GM19193 (cell line): ENCODE measurements around the gene FADS2.

ENCODE experiments used
- POLR2A ChIP-seq: IDR thresholded peaks from 4 replicates; pipeline ENCODE4 v1.6.1; 2011; ENCODE audit not compliant: insufficient read depth, insufficient read length; ENCODE audit errors: extremely low read depth

Gene FADS2

DNA sequence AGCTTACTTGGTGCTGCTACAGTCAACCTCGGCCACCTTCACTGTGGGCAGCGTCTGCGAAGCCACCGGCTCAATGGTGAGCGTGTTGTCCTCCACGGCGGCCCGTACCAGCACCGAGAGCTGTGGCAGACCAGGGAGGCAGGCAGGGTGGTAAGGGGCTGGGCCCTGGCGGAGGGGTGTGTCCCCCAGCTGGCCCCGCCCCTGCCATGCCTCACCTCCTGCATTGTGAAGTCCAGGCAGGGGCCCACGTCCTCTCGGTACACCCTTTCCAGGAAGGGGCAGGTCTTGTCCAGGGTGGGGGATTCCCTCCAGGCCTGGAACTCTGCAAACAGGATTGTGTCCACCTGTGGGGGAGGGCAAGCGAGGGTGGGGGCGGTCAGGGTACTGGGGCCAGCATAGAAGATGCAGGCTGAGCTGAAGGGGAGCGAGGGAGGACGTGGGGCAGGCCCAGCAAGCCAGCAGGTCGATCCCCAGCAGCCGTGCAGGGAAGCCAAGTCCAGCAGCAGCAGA is 76.5 kb downstream of the FADS2 start:
- TF ChIP-seq POLR2A, result no peak

DNA sequence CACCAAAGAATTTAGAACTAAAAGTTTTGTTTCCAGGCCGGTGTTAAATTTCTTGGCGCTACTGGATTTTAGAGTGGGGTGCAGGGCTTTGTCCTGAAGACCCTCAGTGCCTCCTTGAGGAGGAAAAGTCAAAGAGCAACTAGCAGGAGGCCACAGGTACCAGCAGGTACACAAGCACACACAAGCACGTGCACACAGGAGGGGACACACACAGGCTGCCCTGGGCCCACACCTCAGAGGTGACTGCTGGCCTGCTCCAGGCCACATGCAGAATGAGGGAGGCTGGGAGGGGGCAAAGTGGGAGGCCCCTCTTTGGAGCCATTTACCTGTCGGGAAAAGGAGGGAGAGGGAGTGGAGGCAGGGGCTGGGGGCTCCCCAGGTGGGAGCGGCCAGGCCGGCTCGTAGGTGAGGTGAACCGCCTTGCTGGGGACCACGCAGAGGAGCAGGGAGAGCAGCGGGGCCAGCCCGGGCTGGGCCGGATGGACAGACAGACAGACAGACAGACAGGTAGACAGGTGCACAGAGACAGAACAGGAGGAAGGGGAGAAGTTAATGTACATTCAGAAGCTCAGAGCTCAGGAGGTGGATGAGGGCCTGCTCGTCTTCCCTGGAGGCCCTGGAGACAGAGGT is 77.1 kb downstream of the FADS2 start:
- TF ChIP-seq POLR2A, result no peak

DNA sequence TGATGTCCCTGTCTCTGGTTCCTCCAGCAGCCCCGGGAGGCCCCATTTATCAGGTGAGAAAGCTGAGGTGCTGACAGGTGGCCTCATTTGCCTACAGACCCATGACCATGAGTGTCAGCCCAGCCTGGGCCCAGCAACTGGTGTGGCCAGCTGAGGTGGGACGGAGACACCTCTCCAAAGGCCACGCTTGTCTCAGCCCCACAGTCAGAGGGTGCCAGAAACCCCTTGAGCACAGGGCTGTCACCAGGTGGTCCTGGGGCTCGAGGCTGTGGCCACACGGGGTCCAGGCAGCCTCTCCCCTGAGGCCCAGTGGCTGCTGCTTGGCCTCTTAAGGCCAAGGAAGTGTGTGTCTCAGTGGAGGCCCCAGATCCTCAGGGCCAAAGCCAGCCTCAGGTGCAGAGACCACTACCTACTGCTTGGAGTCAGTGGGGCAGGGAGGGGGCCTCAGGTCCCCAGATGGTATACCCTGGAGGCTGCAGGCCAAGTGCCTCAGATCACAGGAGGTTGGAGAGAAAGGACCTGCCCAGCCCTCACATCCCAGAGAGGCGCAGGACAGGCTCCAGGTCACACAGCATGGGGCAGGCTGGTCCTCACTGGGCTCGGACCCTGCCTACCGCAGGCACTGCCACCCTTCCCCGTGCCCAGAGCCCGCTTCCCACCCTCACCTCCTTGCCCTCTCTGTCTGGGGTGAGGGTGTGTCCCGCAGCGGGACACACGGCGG is 77.9 kb downstream of the FADS2 start:
- TF ChIP-seq POLR2A, result no peak

DNA sequence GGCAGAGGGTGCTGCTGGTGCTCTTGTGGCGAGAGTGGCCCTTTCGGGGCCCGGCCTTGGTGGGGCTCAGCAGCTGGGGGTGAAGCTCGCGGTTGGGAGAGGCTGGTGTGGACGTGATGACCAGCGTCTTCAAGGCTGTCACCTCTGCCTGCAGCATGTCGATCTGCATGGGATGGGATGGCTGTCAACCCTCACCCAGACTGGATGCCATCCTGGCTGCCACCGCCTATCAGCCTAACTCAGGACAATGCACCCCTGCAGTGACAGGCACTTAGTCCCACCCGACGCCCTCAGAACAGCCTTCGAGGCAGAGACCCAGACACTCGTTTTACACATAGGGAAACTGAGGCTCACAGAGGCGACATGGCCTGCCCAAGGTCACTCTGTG is 78.4 kb downstream of the FADS2 start:
- TF ChIP-seq POLR2A, result no peak

DNA sequence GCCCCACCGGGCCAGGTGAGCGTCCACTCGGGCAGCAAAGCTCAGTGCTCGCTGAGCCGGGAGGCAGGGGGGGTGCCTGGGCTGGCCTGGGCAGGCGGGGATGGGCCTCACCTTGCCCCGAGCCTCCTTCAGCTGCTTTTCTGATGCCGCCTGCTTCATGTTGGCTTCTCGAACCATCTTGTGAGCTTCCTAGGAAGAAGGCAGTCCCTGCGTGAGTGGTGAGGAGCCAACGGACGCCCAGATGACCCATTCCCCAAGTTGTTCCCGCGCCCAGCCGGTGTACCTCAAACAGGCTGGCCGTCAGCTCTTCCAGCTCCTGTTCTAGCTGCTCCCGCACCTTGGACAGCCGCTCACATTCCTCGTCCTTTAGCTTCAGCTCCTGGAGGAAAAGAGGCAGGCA is 79.2 kb downstream of the FADS2 start:
- TF ChIP-seq POLR2A, result no peak

DNA sequence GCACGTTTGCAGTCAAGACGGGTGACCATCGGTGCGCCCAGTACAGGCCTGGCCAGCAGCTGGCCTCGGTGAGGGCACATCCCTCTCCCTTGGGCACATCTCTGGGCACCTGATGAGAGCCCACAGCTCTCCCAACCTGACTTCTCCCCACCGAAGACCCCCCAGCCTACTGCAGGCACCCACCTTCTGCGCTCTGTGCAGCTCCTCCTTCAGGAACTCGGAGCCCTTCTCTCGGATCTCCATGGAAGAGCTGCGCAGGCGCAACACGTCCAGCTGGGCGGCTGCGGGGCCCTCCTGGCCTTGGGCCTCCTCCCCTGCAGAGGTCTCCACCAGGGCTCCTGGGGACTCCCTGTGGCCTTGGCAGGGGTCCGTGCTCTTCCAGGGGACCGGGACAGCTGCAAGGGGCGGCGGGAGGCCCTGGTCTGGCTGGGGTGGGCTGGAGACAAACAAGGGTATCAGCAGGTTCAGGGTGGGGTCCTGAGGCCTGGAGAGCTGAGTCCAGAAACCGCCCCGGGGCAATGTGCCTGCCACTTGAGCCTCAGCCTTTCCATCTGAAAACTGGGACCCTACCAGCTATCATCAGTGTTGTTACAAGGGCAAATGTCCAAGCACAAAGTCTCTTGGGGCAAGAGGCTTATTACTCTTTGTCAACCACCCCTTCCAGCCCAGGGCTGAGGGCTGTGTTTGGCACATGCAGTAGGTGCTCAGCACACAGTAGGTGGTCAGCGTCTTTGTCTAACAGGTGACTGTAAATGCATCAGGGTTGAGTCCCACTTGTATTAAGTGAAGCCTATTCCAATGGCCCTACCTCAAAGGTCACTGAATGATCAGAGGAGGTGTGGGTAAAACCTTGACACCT is 80.0 kb downstream of the FADS2 start:
- no peak for TF ChIP-seq POLR2A

DNA sequence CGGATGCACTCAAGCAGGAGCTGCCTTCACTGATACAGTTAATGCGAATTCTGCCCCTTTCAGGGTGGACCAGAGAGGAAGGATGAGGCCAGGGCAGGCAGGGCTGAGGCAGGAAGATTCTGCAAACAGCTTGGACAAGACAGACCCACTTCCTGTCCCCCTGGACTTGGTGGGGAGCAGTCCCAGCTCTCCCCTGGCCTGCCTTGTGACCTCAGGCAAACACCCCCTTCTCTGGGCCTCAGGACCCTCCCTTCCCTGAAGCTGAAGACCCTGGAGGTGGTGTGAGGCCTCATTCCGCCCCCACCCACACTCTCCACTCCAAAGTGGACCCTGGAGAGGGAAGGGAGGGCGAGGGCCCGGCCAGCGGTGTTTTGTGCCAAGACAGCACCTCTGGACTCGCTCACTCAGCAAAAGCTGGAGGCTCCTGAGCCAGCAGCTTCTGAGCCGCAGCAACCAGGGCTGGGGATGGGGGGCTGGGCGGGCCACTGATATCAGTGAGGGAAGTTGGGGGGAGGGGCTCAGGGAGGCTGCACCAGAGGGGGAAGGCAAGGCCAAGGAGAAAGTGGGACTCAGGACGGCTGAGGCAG is 80.7 kb downstream of the FADS2 start:
- TF ChIP-seq POLR2A, result no peak

DNA sequence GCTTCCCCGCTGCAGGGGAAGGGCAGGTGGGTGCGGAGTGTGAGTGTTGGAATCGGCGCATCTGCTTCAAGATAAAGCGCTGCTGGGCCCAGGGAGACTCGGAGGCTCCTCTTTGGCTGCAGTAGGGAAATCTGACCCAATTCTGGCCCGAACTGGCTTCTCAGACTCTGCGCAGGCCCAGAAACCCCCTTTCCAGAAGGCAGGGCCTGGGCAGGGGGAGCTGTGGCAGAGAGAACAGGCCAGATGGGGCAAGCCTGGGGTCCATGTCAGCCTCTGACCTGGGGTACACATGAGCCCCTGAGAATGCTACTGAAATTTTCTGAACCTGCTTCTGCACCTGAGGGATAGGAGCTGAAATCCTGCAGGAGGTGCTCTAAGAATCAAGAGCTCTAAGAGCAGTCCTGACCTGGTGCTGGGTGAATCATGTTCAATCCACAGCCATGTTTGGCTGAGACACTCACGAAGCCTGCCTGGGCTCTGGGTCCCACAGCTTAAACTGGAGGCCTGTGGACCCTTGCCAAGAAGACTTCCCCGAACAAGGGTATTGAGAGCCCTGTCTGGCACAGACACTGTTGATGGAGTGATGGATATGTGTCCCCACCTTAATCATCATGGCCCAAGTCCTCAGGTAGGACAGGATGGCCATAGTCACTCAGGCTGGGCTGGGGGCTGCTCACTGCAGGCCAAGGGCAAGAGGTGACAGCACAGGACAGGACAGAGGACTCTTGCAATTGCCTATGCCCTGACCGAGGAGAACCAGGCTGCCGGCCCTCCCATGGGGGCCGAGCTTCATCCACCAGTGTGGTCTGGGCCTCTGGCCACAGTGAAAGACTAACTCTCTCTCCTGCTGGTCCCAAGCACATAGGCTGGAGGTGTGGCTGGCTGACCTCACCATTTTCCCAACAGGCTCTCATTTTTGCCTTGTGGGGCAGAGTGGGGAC is 82.4 kb downstream of the FADS2 start:
- no peak for TF ChIP-seq POLR2A

DNA sequence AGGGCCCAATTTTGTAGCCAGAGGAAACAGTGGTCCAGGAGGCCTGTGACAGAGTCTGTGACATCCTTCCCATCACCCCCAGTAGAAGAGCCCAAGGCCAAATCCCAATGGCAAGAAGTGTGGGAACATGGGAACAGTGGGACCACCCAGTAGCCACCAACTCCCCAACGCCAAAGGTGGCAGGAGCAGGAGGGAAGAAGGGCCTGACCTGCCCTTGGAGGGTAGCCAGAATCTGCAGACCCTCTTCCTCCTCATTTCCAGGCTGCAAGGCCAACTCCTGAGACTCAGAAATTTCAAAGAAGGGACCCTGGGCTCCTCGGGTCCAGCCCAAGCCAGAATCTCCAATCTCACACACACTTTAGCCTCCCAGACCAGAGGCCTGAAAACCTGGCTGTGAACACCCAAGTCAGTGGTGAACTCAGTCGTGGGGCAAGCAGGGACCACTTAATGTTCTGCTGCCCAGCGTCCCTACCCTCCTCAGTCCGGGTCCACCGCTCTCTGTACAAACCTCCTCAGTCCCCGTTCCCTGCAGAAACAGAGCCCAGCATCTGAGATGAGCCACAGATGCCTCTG is 83.1 kb downstream of the FADS2 start:
- no peak for TF ChIP-seq POLR2A

DNA sequence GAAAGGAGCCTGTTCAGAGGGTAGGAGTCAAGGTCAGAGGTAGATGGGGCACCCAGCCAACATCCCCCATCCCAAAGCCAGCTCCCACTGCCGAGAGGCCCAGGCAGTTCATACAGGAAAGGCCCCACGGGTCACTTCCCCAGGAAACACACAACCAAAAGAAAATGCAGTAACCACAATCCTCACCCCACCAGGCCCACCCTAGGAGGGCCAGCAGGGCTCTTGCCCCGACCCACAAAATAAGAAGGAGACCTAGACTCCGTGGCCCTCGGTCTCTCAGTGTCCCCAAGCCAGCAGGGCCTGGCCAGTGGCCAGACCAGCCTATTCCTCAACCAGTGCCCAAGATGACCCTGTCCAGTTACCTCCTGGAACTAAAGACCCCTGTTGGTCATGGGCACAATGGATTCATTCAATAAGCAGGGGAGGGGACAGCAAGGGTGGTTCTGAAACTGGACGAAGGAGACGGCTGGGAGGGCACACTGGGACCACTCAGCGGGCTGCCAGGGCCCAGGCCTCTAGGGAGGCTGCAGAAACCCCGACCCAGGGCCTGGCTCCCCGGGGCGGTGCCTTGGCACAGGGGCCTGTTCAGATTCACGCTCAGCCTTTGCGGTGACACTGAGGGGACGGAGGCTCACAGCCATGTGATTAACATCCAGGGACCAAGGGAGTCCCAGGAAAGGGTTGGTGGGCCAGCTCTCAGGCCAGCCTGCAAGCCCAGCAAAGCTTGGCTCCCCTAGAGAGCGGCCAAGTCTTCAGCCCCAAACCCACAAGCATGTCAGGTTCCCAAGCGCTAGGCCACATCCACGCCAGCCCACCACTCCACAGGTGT is 83.8 kb downstream of the FADS2 start:
- no peak for TF ChIP-seq POLR2A

DNA sequence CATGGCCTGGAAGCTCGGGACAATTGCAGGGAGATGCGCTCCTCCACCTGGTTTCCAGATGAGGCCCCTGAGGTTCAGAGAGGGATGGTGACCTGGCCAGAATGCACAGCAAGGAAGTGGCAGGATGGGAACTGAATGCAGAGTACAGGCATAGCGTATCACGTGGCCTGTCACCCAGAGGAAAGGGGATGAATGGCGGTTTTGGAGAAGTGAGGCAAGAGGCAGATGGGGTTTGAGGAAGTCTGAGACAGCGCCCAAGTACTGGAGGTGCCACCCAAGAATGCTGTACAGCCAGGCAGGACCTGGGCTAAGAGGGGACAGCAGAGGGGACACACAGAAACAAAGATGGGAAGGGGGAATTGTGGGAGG is 84.4 kb downstream of the FADS2 start:
- TF ChIP-seq POLR2A, result no peak

DNA sequence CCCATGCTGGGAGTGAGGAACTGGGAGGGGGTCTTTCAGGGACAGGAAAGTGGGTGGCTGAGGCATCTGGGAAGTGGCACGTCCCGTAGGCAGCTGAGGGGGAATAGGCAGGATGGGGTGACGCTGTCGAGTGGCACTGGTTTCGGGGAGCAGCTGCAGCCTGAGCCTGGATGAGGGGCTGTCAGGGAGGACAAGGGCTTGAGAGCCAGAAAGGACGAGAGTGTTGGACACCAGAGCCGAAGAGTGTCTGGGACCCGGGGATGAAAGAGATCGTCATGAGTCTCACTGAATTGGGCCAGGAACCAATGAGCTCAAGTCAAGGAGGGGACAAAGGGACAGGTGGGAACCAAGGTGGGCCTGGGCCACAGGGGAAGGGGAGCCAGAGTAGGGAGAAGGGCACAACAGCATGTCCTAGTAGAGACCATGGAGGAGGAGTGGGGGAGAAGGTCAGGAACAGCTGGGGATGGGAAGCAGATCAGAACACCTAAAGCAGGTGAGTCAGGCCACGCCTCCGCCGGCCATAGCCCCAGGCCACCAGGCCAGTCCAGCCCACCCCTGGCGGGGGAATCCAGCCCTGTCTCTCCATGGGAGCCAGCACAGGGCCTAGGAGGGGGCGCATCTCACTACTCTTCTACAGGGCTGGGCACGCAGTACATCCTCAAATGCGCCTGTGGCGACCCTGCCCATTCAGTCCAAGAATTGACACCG is 85.0 kb downstream of the FADS2 start:
- no peak for TF ChIP-seq POLR2A
